PC-3 (cell line): ENCODE measurements around the gene POR. TPM values are rescaled to one million over a fixed set of nuclear protein-coding genes. Genes with fewer than 3 reads are reported as not detected.
"Not testable (repeated sequence)": the region's sequence is repeated elsewhere in the genome, so short reads cannot be mapped to it uniquely, and the experiment has no call there.

Source experiments
- ATAC-seq: fragments of 200-7000 bp; cut with Tn5 transposase; 2 replicates; pipeline ENCODE4 v1.9.1; 2020; ENCODE audit warnings: mild to moderate bottlenecking, moderate library complexity
- BruUV-seq: library from RNA; stranded (reverse); fragments of 400-500 nt; replicated peaks from 2 replicates; lab custom pipeline; 2021; lab: Mats Ljungman, UMichigan
- CTCF ChIA-PET: fragments of 300-600 bp; sonication (Branson Sonifier 250); formaldehyde crosslinking; loops from one replicate; lab custom pipeline; 2022; ENCODE audit warnings: antibody characterized with exemption; lab: Charles Lee
- POLR2A ChIA-PET: fragments of 300-600 bp; sonication (Branson Sonifier 250); formaldehyde crosslinking; loops from one replicate; lab custom pipeline; 2022; ENCODE audit warnings: antibody characterized with exemption; ENCODE audit not compliant: unreplicated experiment; lab: Charles Lee
- DNase-seq: peaks from one replicate; pipeline ENCODE4 v3.0.0-alpha.2; 2015
- H2AFZ ChIP-seq: fragments of 300-600 bp; sonication (generic); 2 replicates; pipeline ENCODE4 v1.6.0; 2016; ENCODE audit warnings: antibody characterized with exemption, low read length
- H3F3A ChIP-seq: fragments of 300-600 bp; sonication (generic); one replicate; pipeline ENCODE4 v1.6.0; 2017; ENCODE audit warnings: antibody characterized with exemption, low read length, control low read depth, mild to moderate bottlenecking; ENCODE audit not compliant: unreplicated experiment
- H3K27ac ChIP-seq: fragments of 300-600 bp; sonication (generic); 2 replicates; pipeline ENCODE4 v1.5.1; 2016; ENCODE audit warnings: mild to moderate bottlenecking, low read length
- H3K27me3 ChIP-seq: fragments of 300-600 bp; sonication (generic); 2 replicates; pipeline ENCODE4 v1.6.1; 2016; ENCODE audit warnings: low read length, mixed read lengths
- H3K36me3 ChIP-seq: fragments of 300-600 bp; sonication (generic); 2 replicates; pipeline ENCODE4 v1.6.1; 2016; ENCODE audit warnings: low read depth, mixed run types, low read length, mixed read lengths
- H3K4me1 ChIP-seq: fragments of 300-600 bp; sonication (generic); 2 replicates; pipeline ENCODE4 v1.5.1; 2016; ENCODE audit warnings: low read length; ENCODE audit not compliant: insufficient read depth
- H3K4me2 ChIP-seq: fragments of 300-600 bp; sonication (generic); 2 replicates; pipeline ENCODE4 v1.6.0; 2016; ENCODE audit warnings: low read length
- H3K4me3 ChIP-seq: fragments of 300-600 bp; sonication (generic); 2 replicates; pipeline ENCODE4 v1.5.1; 2016; ENCODE audit warnings: mild to moderate bottlenecking, low read length, mixed read lengths
- H3K79me2 ChIP-seq: fragments of 300-600 bp; sonication (generic); 2 replicates; pipeline ENCODE4 v1.6.1; 2017; ENCODE audit warnings: low read length, mixed read lengths
- H3K9ac ChIP-seq: fragments of 300-600 bp; sonication (generic); 2 replicates; pipeline ENCODE4 v1.6.0; 2016; ENCODE audit warnings: mild to moderate bottlenecking, low read length
- H3K9me2 ChIP-seq: fragments of 300-600 bp; sonication (generic); replicated peaks from 2 replicates; pipeline ENCODE4 v1.6.1; 2016; ENCODE audit warnings: mixed run types, low read length, mixed read lengths
- H3K9me3 ChIP-seq: fragments of 300-600 bp; sonication (generic); 2 replicates; pipeline ENCODE4 v1.6.1; 2016; ENCODE audit warnings: low read length, mixed read lengths
- H4K20me1 ChIP-seq: fragments of 300-600 bp; sonication (generic); 2 replicates; pipeline ENCODE4 v1.6.1; 2016; ENCODE audit warnings: low read length, mixed read lengths
- EZH2 ChIP-seq: fragments of 300-600 bp; sonication (generic); IDR thresholded peaks from one replicate; pipeline ENCODE4 v1.6.1; 2017; ENCODE audit warnings: antibody characterized with exemption, mild to moderate bottlenecking, low read length; ENCODE audit not compliant: unreplicated experiment
- EZH2phosphoT487 ChIP-seq: fragments of 300-600 bp; sonication (generic); IDR thresholded peaks from 2 replicates; pipeline ENCODE4 v1.6.1; 2018; ENCODE audit warnings: mild to moderate bottlenecking, antibody characterized with exemption, low read length, borderline replicate concordance
- intact Hi-C: fragments of 100-400 bp; cut with micrococcal nuclease; formaldehyde crosslinking; loops from 2 replicates; pipeline ENCODE4 v1.9.0; 2023
- total RNA-seq: library from RNA; depleted of rRNA; stranded (reverse); fragments of >200 nt; gene quantifications from 2 replicates; pipeline ENCODE4 v1.2.3, GENCODE V29; 2014
- TF ChIP-seq, protein P1 (sequence below): fragments of 300-600 bp; sonication (generic); conservative IDR thresholded peaks from 2 replicates; pipeline ENCODE4 v1.5.1; 2017; ENCODE audit warnings: antibody characterized with exemption, low read depth, mild to moderate bottlenecking, low read length

Gene POR
- total RNA-seq, 1 experiment from 2014 or later = 112 TPM

DNA sequence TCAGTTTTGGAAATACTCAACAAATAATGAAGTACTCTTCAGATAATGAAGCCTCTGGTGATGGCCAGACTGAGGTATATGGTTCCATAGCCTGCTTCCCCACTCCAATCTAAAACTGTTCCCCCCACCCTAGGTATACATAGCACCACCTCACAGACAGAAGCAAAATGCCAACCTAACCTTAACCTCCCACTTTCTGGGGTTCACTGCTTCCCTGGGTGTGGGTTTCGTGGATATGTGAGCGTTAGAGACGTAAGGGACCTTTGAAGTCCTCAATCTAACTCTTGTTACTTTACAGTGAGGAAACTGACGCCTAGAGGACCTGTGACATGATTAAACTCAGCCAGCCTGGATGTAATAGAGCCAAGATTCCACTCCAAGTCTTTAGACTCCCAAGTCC is 34.7 kb upstream of the POR start:
- H3K4me1 ChIP-seq = peaks cover 13% of the 10 kb centered on the region
- TF ChIP-seq EZH2 (no peak), EZH2phosphoT487 (no peak)
- TF ChIP-seq, protein P1, sequence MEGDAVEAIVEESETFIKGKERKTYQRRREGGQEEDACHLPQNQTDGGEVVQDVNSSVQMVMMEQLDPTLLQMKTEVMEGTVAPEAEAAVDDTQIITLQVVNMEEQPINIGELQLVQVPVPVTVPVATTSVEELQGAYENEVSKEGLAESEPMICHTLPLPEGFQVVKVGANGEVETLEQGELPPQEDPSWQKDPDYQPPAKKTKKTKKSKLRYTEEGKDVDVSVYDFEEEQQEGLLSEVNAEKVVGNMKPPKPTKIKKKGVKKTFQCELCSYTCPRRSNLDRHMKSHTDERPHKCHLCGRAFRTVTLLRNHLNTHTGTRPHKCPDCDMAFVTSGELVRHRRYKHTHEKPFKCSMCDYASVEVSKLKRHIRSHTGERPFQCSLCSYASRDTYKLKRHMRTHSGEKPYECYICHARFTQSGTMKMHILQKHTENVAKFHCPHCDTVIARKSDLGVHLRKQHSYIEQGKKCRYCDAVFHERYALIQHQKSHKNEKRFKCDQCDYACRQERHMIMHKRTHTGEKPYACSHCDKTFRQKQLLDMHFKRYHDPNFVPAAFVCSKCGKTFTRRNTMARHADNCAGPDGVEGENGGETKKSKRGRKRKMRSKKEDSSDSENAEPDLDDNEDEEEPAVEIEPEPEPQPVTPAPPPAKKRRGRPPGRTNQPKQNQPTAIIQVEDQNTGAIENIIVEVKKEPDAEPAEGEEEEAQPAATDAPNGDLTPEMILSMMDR = no peak
- peaks cover 23% of the 10 kb centered on the region for H3K36me3 ChIP-seq
- no peaks in the 10 kb centered on the region for H3K9me2 ChIP-seq
- ATAC-seq (no peak), DNase-seq (no peak)
- H2AFZ ChIP-seq = no peak overlapping the region
- BruUV-seq = no TSS peak
- no peaks in the 10 kb centered on the region for H3K27me3 ChIP-seq
- peak overlapping the region; percentile 89 for H3K4me3 ChIP-seq
- POLR2A ChIA-PET = no interaction called here
- no peaks in the 10 kb centered on the region for H4K20me1 ChIP-seq
- H3K79me2 ChIP-seq = peaks cover 26% of the 10 kb centered on the region
- no peaks in the 10 kb centered on the region for H3F3A ChIP-seq
- intact Hi-C loops = no loop called here
- no peaks in the 10 kb centered on the region for H3K9me3 ChIP-seq
- H3K27ac ChIP-seq = no peak overlapping the region
- H3K9ac ChIP-seq = 0 out of 2 replicates have a peak overlapping the region, but pooled peaks have one; percentile 85
- peak overlapping the region; percentile 93 for H3K4me2 ChIP-seq
- CTCF ChIA-PET = no interaction called here

DNA sequence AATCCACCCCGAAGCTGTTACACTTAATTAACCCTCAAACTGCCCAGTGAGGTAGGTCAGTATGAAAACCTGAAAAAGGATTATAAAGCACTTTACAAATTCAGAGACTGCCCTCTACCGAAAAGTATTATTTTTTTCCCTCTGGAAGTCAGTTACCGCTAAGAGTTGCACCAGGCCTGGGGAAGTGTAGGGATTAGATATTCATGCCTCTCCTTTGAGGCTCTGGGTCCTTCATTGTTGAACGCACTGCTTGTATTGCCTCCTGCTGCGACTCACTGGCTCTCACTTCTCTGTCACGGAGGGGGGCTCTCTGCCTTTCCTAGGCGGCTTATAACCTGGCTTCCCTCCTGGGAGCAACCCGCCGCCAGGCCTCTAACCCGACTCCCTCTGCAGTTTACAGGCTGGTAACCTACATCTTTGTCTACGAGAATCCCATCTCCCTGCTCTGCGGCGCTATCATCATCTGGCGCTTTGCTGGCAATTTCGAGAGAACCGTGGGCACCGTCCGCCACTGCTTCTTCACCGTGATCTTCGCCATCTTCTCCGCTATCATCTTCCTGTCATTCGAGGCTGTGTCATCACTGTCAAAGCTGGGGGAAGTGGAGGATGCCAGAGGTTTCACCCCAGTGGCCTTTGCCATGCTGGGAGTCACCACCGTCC is 33.4 kb upstream of the POR start:
- ChIA-PET CTCF (no interaction called here), POLR2A (no interaction called here)
- no peak for ATAC-seq

DNA sequence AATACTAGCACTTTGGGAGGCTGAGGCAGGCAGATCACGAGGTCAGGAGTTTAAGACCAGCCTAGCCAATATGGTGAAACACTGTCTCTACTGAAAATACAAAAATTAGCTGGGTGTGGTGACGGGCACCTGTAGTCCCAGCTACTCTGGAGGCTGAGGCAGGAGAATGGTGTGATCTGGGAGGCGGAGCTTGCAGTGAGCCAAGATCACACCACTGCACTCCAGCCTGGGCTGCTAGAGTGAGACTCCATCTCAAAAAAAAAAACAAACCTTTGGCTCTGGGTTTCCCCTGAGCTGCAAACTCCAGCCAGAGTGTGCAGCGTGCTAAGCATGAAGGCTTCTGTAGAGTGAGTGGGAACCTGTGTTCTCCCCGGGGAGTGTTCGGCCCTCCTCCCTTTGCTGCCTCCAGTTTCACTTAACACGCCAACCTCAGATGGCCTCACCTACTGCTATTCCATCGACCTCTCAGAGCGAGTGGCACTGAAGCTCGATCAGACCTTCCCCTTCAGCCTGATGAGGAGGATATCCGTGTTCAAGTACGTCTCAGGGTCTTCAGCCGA is 31.6 kb upstream of the POR start:
- H3K9ac ChIP-seq, H3K9me3 ChIP-seq, H3K27me3 ChIP-seq, DNase-seq, POLR2A ChIA-PET, ATAC-seq, H4K20me1 ChIP-seq, H3K9me2 ChIP-seq, CTCF ChIA-PET, BruUV-seq, H2AFZ ChIP-seq, H3K4me2 ChIP-seq, H3F3A ChIP-seq, intact Hi-C loops, H3K27ac ChIP-seq, H3K4me1 ChIP-seq, H3K4me3 ChIP-seq: not testable (repeated sequence)
- H3K79me2 ChIP-seq = peaks cover 26% of the 10 kb centered on the region
- H3K36me3 ChIP-seq = peaks cover 23% of the 10 kb centered on the region

More for the DNA sequence above, 33.4 kb upstream of the POR start:
- Histone ChIP-seq H3K36me3 (peaks cover 23% of the 10 kb centered on the region), H4K20me1 (no peaks in the 10 kb centered on the region), H3K9me3 (no peaks in the 10 kb centered on the region), H3K27me3 (no peaks in the 10 kb centered on the region), H3K4me1 (peaks cover 13% of the 10 kb centered on the region), H3K27ac (no peak overlapping the region), H3K9ac (no peak overlapping the region), H3K79me2 (peaks cover 26% of the 10 kb centered on the region), H3F3A (no peaks in the 10 kb centered on the region), H3K9me2 (no peaks in the 10 kb centered on the region), H3K4me2 (no peak overlapping the region), H2AFZ (no peak overlapping the region), H3K4me3 (no peak overlapping the region)
- no TSS peak for BruUV-seq
- TF ChIP-seq, protein P1 = no peak
- TF ChIP-seq EZH2phosphoT487 (no peak), EZH2 (no peak)
- no peak for DNase-seq
- intact Hi-C loops = no loop called here
